ENCODE results near the gene EFTUD2. TPM values are rescaled to one million over a fixed set of nuclear protein-coding genes. Genes with fewer than 3 reads are reported as not detected.

Gene EFTUD2
- polyA plus RNA-seq, 3 donors = 82.9 to 144 (median 104) TPM

- H3K27ac ChIP-seq (ENCODE audit: low read depth in 1 of 2, low read length in 2 of 2) = no peak overlapping the region
- no peak overlapping the region for H2AFZ ChIP-seq (ENCODE audit: insufficient read depth, low read depth, low read length, poor library complexity, severe bottlenecking)
- H3K4me2 ChIP-seq (replicated peaks; ENCODE audit: extremely low read depth, low read length, poor library complexity, severe bottlenecking) = no peak overlapping the region
- Mint-ChIP-seq H3K36me3 (peaks cover 86 to 96% of the 10 kb centered on the region in 2 donors), H3K27ac (no peak overlapping the region), H3K4me3 (no peak overlapping the region), H3K9me3 (no peaks in the 10 kb centered on the region), H3K27me3 (ENCODE audit: low read depth in 3 of 3) (no peaks in the 10 kb centered on the region), H3K4me1 (no peaks in the 10 kb centered on the region)
- WGBS (ENCODE audit: insufficient coverage) = no CpG with 5 or more reads among the region's 1 CpG
- H3K27me3 ChIP-seq (ENCODE audit: control insufficient read depth in 2 of 2, insufficient read depth in 2 of 2, low read length in 2 of 2) = no peaks in the 10 kb centered on the region
- peak; percentile 54 to 69 (median 69) for DNase-seq
- peaks cover 10% of the 10 kb centered on the region for H4K20me1 ChIP-seq (ENCODE audit: insufficient read depth, low read length)
- intact Hi-C loops (cut with micrococcal nuclease) = loop anchor here (1.0 kb wide), 1 partner anchor 90 kb away; no protein-coding TSS in a partner anchor
- H3K4me1 ChIP-seq (ENCODE audit: control insufficient read depth in 1 of 2, insufficient read depth in 2 of 2, low read length in 2 of 2) = no peaks in the 10 kb centered on the region
- TF ChIP-seq CTCF (IDR thresholded peaks at IDR 0.05) = peak; percentile 90
- no peaks in the 10 kb centered on the region for H3K9me3 ChIP-seq (replicated peaks in 1 of 2; ENCODE audit: control insufficient read depth in 1 of 2, insufficient read depth in 1 of 2, low read length in 2 of 2)
- H3K79me2 ChIP-seq (ENCODE audit: insufficient read depth, low read length) = no peaks in the 10 kb centered on the region
- H3K9ac ChIP-seq (ENCODE audit: insufficient read depth, low read length, poor library complexity, severe bottlenecking) = no peak overlapping the region
- H3K4me3 ChIP-seq (replicated peaks in 1 of 3; ENCODE audit: low read depth in 2 of 3, low read length in 3 of 3) = no peak overlapping the region
- H3K36me3 ChIP-seq (replicated peaks in 1 of 2; ENCODE audit: control insufficient read depth in 1 of 2, insufficient read depth in 2 of 2, low read length in 2 of 2) = peaks cover 80 to 100% of the 10 kb centered on the region in 2 donors
Observed at GRCh38 chr17:44865231-44865660, 34.0 kb downstream of the EFTUD2 start.

- TF ChIP-seq CTCF (IDR thresholded peaks at IDR 0.05) = no peak
- Histone ChIP-seq H3K27ac (ENCODE audit: low read depth in 1 of 2, low read length in 2 of 2) (no peak overlapping the region), H3K9me3 (replicated peaks in 1 of 2; ENCODE audit: control insufficient read depth in 1 of 2, insufficient read depth in 1 of 2, low read length in 2 of 2) (no peaks in the 10 kb centered on the region), H3K4me3 (replicated peaks in 1 of 3; ENCODE audit: low read depth in 2 of 3, low read length in 3 of 3) (no peak overlapping the region), H3K36me3 (replicated peaks in 1 of 2; ENCODE audit: control insufficient read depth in 1 of 2, insufficient read depth in 2 of 2, low read length in 2 of 2) (peaks cover 80 to 100% of the 10 kb centered on the region in 2 donors), H3K4me1 (ENCODE audit: control insufficient read depth in 1 of 2, insufficient read depth in 2 of 2, low read length in 2 of 2) (no peaks in the 10 kb centered on the region), H3K9ac (ENCODE audit: insufficient read depth, low read length, poor library complexity, severe bottlenecking) (no peak overlapping the region), H3K4me2 (replicated peaks; ENCODE audit: extremely low read depth, low read length, poor library complexity, severe bottlenecking) (no peak overlapping the region), H3K27me3 (ENCODE audit: control insufficient read depth in 2 of 2, insufficient read depth in 2 of 2, low read length in 2 of 2) (no peaks in the 10 kb centered on the region), H2AFZ (ENCODE audit: insufficient read depth, low read depth, low read length, poor library complexity, severe bottlenecking) (no peak overlapping the region), H3K79me2 (ENCODE audit: insufficient read depth, low read length) (no peaks in the 10 kb centered on the region), H4K20me1 (ENCODE audit: insufficient read depth, low read length) (peaks cover 10% of the 10 kb centered on the region)
- Mint-ChIP-seq H3K9me3 (no peaks in the 10 kb centered on the region), H3K4me1 (no peaks in the 10 kb centered on the region), H3K27ac (peak overlapping the region in 1 of 7 donors; percentile 18), H3K4me3 (no peak overlapping the region), H3K27me3 (ENCODE audit: low read depth in 3 of 3) (no peaks in the 10 kb centered on the region), H3K36me3 (peaks cover 86 to 96% of the 10 kb centered on the region in 2 donors)
- no peak for DNase-seq
- intact Hi-C loops (cut with micrococcal nuclease) = loop anchor here (1.0 kb wide), 1 partner anchor 90 kb away; no protein-coding TSS in a partner anchor
- WGBS (ENCODE audit: insufficient coverage) = 86% methylated on average over 7 of the region's 10 CpGs
Observed at GRCh38 chr17:44864831-44865230, 34.4 kb downstream of the EFTUD2 start.

Measured in CD14-positive monocyte (primary cell).